GM18907 (cell line): ENCODE measurements around the gene MT1HL1.

ENCODE experiments used
- ATAC-seq: cut with Tn5 transposase; IDR thresholded peaks from one replicate; pipeline ENCODE4 v1.9.1; 2021; ENCODE audit warnings: mild to moderate bottlenecking, moderate library complexity; ENCODE audit not compliant: unreplicated experiment

MT1HL1 gene

GRCh38 chr1:237004116-237004515 lies at the start of gene MT1HL1:
MT1HL1 (minus strand) TSS chr1:237004441; CDS start chr1:237004372, 69 bp downstream.
- no peak for ATAC-seq

- ATAC-seq: no peak
Measured at GRCh38 chr1:237050915-237051314, 46.7 kb upstream of the MT1HL1 start.

- no peak for ATAC-seq
Measured at GRCh38 chr1:237050185-237050584, 45.9 kb upstream of the MT1HL1 start.

GRCh38 chr1:237048803-237049202 lies 44.6 kb upstream of the MT1HL1 start:
- ATAC-seq: no peak

- no peak for ATAC-seq
Measured at GRCh38 chr1:237045278-237046016, 41.2 kb upstream of the MT1HL1 start.

GRCh38 chr1:237043846-237044636 lies 39.8 kb upstream of the MT1HL1 start:
- no peak for ATAC-seq

GRCh38 chr1:237042892-237043576 lies 38.8 kb upstream of the MT1HL1 start:
- no peak for ATAC-seq

GRCh38 chr1:237042526-237042891 lies 38.3 kb upstream of the MT1HL1 start:
- ATAC-seq: no peak

GRCh38 chr1:237041795-237042525 lies 37.7 kb upstream of the MT1HL1 start, which contains the start of gene RYR2:
RYR2 (plus strand) TSS chr1:237042184; CDS start chr1:237042522, 338 bp downstream.
- no peak for ATAC-seq

- no peak for ATAC-seq
Measured at GRCh38 chr1:237041461-237041794, 37.2 kb upstream of the MT1HL1 start.

GRCh38 chr1:237040823-237041222 lies 36.6 kb upstream of the MT1HL1 start:
- no peak for ATAC-seq

- no peak for ATAC-seq
Measured at GRCh38 chr1:237038211-237038610, 34.0 kb upstream of the MT1HL1 start.

- ATAC-seq: no peak
Measured at GRCh38 chr1:237035759-237036158, 31.5 kb upstream of the MT1HL1 start.

GRCh38 chr1:237033804-237034203 lies 29.6 kb upstream of the MT1HL1 start:
- ATAC-seq: no peak

- ATAC-seq: no peak
Measured at GRCh38 chr1:237033061-237033460, 28.8 kb upstream of the MT1HL1 start.

- peak; percentile 95 for ATAC-seq
Measured at GRCh38 chr1:237032029-237032428, 27.8 kb upstream of the MT1HL1 start.

- no peak for ATAC-seq
Measured at GRCh38 chr1:237031480-237031879, 27.2 kb upstream of the MT1HL1 start.

GRCh38 chr1:237029850-237030535 lies 25.8 kb upstream of the MT1HL1 start:
- ATAC-seq: no peak

GRCh38 chr1:237029240-237029639 lies 25.0 kb upstream of the MT1HL1 start:
- no peak for ATAC-seq

- ATAC-seq: no peak
Measured at GRCh38 chr1:237025358-237026074, 21.3 kb upstream of the MT1HL1 start.
